CD1c-positive myeloid dendritic cell (primary cell): Measurements from ENCODE around the gene PTPRO.
"Not testable (repeated sequence)": the region's sequence is repeated elsewhere in the genome, so short reads cannot be mapped to it uniquely, and the experiment has no call there.

Experiments used
- DNase-seq: peaks from one replicate; pipeline ENCODE4 v3.0.0-alpha.2; 2016; ENCODE audit errors: extremely low spot score

The PTPRO gene

GRCh38 chr12:15602051-15602672, 279.9 kb downstream of the PTPRO start:
- DNase-seq: peak; percentile 59

DNA sequence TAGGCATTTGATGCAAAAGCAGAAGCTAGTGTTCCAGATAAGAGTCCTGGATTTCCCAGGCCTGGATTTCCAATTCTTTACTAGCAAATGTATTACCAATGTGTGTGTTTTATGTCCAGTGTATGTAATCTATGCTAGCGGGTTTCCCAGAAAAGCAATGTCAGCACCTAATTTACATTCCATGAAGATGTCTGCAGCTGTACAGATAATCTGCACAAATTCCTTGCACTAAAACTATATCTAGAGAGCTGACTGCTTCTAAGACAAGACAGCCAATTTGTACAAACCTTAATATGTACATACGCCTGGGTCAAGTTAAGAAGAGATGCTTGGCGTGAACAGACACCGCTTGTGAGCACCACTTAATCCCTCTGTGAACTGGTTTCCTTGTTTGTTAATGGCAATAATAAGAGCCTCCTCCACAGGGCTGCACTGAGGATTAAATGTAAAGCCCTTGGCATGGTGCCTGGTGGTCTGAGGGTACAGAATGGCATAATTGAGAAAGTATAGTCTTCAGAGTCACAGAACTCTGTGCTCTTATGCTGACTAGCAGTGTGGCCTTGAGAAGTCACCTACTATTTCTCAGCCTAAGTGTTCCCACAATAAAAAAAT, 281.3 kb downstream of the PTPRO start:
- no peak for DNase-seq

GRCh38 chr12:15605881-15606590, 283.7 kb downstream of the PTPRO start:
- DNase-seq: peak; percentile 68

DNA sequence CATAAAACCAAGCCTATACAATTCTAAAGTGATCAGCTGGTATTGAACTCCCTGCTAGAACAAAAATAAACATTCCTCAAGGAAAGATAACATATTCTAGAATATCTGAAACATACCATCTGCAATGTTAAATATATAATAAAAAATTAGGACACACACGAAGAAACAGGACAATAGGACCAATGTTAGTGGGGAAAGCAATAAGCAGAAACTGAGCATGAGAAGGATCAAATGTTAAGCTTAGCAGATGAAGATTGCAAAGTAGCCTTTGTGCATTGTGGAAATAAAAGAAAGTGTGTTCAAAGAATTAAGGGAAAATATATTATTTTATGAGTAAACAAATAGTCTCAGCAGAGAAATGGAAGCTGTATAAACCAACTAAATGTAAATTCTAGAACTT, 286.1 kb downstream of the PTPRO start:
- DNase-seq: no peak

DNA sequence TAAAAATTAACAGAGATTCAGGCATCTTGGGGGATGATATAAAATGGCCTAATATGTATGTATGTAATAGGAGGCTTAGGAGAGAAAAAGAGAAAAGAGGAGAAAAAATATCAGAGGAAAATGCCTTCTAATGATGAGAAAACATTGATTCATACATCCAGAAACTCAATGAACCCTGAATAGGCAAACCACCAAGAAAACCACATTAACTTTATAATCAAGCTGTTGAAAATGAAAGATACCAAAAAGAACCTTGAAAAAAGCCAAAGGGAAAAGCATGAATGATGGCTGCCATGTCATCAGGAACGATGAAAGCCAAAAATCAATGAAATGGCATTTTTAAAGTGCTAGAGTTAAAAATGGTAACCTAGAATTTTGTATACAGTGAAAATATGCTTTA, 286.6 kb downstream of the PTPRO start:
- DNase-seq: no peak

DNA sequence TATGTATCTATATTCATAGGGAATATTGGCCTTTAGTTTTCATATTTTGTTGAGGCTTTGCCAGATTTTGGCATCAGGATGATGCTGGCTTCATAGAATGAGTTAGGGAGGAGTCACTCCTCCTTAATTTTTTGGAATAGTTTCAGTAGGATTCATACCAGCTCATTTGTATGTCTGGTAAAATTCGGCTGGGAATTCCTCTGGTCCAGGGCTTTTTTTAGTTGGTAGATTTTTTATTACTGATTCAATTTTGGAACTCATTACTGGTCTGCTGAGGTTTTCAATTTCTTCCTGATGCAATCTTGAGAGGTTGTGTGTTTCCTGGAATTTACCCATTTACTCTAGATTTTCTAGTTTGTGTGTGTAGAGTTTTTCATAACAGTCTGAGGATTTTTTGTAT, 291.7 kb downstream of the PTPRO start:
- DNase-seq: no peak

DNA sequence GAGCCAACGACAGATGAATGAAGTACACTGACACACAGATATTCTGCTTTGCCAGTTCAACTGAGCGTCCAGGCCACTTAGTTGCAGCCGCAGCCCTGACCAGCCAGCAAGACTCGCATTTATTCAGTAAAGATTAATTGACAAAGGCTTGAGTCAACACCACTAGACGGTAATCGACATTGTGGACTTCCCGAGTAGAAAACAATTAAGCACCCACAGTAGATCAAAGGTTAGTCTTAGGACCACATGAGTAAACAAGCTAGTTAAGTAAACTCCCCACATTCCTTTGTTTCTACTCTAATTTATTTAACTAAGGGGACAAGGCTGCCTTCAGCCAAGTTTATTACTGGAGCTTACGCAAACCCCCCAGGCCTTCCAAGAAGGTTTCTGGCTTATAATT, 294.2 kb downstream of the PTPRO start:
- DNase-seq: not testable (repeated sequence)

DNA sequence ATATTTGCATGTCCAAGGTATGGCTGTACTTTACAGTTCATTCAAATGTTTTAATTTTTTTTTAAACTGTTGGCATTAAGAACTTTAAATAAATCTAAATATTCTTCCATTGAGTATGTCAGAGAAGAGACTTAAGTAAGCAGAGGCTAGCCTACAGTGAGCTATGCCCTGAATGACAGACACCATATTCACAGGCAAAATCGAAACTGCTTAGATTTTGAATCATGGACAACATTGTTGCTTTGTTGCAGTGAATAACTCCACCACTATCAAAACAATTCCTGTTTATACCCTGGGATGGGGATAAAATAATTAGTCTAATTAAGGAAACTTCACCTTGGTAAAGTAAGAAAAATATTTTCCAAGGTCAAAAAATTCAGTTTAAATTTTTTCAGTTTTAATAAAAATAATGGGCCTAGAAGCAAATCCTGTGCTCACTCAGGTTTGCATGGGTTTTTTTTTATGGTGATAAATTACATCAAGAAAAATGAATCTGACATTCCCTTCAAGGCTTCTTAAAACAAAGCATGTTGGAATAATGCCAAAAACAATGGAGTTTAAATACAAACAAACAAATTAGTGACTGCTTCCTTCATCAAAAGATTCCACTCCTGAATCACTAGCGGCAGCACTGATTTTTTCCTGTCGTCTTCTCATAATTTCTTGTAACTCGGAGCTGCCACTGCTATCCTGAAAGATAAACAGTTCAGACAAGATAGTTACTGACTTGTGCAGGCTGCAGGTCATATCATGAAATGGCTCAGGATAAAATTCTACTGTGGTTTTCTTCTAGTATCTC, 298.6 kb downstream of the PTPRO start:
- DNase-seq: no peak

DNA sequence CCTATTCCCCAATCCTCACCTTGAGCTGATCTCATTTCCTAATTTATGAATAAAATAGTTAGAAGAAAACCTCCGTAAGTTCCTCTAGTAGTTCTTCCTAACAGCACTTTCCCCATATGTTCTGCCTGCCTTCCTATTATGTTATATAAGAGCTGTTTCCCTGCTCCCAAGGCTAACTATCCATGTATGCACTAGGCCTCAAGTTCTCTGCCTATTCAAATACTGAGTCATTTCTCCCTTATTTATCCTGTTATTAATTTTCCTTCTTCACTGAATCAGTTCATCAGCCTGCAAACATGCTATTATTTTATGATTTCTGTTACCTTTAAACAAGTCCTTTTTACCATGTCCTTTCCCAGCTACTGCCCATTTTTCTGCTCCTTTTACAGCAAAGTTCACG, 302.8 kb downstream of the PTPRO start:
- no peak for DNase-seq

DNA sequence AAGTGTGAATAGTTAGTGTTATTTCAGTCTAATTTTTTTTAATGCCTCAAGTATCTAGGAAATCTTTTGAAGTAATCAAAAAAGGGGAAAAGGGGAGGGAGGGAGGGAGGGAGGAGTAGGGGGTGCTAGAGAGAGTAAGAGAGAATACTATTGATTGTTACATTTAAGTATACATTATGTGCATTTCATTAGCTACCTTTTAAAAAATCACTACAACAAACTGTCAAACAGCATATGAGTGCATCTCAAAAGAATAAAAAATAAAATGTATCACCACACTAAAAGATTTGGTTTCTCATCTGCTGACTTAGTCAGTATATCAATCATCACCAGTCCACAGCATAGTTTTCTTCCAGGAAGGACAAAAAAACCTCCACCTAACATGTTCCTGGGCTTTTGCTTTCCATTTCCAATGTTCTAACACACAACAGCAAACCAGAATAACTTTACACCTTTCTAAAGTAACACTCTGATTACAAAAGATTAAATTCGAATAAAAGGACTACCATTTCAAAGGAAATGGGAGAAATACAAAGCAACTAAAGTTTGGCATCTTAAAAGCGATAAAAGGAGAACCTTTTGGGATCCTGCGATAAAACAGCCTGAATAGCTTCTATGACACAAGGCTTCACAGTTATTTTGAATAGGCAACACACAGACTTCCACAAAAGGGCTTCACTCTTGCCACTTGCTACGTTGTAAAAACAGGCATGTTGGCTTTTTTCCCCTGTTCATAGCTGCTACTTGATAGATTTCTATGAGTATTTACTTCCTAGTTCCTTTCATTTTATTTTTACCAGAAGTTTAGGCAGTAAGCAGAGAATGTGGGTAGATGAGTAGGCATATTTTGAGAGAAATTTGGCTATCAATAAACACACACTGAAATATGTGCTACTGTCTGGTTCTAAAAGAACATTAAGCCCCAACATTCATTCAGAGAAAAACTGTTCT, 306.0 kb downstream of the PTPRO start:
- peak; percentile 20 for DNase-seq

DNA sequence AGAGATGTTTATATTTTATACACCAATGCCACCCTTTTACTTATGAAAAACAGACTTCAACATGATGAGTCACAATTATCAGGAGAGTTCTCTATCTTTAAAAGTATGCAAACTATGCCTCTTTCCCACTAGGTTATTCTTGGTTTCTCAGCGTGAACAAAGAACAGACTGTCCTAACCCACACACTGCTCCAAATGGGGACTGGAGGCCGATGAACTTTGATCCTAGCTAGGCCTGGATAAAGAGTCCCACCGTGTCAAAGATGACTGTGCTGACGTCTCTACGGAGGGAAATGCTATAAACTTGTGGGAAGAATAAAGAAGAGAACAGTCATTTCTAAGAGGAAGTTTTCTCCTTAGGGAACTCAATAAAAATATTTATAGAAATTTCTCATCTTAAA, 306.8 kb downstream of the PTPRO start:
- DNase-seq: peak; percentile 64

- no peak for DNase-seq
Observed at GRCh38 chr12:15629761-15630160, 307.5 kb downstream of the PTPRO start.

DNA sequence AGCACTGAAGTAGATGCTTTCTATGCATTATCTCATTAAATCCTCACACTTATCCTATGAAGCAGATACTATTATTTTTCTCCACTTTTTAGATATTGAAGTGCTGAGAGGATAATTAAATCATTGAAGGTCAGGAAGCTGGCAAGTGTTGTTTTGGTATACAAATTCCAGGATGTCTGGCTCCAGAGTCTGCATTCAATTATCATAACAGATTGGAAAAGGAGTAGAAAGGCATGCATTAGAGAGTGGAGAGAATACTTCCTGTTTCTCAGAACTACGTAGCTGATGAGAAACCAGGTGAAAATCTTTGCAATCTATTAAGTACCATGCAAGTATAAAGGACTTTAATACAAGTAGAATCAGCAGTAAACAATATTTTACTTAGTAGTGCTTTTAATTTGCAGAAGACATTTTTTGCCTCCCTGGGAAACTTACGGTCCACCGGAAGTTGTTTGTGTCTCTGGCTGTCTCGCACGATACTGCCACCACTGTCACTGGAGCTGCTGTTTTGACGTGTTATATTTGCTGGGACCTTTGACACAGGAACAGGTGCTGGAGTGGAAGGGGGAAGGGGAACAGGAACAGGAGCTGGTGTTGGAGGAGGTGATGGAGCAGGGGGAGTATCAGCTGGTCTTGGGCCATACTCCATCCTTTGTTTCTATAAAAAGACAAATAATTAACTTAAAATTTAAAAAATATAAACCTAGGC, 308.9 kb downstream of the PTPRO start:
- no peak for DNase-seq

GRCh38 chr12:15632708-15633107, 310.4 kb downstream of the PTPRO start:
- no peak for DNase-seq

GRCh38 chr12:15633201-15633600, 310.9 kb downstream of the PTPRO start:
- DNase-seq: no peak

DNA sequence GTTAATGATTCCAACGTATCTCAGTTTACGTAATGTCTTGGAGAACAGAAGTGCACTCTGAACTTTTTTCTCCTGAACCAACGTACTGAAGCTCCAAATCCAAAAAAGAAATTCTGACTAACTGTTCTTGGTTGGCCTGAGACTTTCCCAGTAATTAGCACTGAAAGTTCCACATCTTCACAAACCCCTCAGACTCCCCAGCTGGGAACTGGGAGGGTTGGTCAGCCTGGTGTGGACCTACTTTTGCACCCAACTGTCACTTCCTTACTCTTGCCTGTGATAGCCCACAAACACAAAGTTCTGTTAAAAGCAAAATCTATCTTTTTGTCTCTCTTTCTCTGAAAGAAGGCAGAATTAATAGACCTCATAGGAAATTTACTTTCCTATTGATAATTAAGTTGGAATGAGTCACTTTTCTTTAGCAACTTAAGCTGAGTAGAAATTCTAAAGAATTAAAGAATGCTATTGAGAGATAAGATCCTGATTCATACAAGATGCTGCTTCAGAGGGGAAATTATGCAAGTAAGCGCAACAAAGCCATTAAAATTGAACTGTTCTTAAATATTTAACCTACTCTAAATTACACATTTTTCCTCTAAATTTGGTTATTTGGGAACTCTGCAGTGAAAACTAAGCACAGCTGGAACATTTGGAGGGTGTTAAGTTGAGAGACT, 311.8 kb downstream of the PTPRO start:
- no peak for DNase-seq

DNA sequence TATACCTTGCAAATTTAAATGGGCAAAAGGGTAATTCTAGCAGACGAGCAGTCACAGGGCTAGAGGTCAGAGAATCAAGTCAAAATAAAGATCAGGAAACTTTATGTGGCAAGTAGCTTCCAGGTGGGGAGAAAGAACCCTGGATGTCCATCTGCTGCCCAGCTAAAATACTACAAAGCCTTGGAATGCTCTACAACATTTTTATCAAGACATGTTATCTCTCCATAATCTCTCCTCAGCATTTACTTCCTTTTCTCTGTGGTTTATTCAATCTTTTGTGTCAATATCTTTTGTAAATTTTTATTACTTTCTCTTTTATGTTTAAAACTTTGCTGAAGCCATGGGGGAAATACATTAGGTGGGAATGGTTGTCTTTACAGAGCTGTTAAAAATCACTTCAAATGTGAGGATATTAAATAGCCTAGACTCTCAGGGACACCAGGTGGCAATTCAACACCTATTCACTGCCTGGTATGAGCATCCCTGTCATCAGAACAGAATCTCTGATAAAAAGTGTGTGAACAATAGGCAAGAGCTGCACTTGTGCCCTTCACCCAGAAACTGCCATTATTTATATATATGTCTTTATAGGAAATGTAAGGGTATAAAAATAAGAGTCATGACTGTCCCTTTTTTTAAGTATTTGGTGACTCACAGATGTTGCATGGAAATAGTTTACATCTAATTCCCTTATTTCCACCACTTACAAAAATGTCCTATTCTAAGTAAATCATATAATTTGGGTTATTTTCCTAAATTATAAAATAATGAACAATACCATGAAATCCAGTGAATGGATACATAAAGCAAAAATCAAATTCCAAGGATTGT, 314.0 kb downstream of the PTPRO start:
- DNase-seq: no peak

GRCh38 chr12:15638231-15638630, 315.9 kb downstream of the PTPRO start:
- DNase-seq: no peak

DNA sequence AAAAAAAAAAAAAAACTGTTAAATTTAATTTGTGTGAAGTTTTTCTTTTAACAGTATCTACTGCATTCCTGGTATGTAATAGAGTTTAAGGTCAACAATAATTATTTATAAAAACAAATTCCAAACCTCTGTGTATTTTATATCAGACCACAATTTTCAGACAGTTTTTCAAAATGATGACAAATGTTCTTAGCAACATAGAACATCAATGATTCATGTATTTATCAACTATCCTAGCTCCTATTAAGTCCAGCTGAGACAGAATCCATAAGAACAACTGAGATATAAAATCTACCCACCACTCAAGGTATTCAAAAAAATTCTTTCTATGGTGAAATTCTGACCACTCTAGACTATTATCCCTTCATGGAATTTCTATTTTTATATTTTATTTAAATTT, 322.4 kb downstream of the PTPRO start:
- DNase-seq: no peak
